Epithelial cell of esophagus (primary cell): ENCODE data around the gene PITPNM2.

Experiments used
- DNase-seq: peaks from one replicate; pipeline ENCODE4 v3.0.0; 2010; ENCODE audit warnings: low read depth
- H3K4me3 ChIP-seq: 2 replicates; pipeline ENCODE4 v1.5.1; 2011; ENCODE audit warnings: mild to moderate bottlenecking, low read length, control low read depth
- CTCF ChIP-seq: IDR thresholded peaks from 2 replicates; pipeline ENCODE4 v1.5.1; 2011; ENCODE audit warnings: low read depth, mild to moderate bottlenecking, low read length, control low read depth, inconsistent platforms; ENCODE audit not compliant: insufficient read depth; ENCODE audit errors: missing control alignments

PITPNM2 gene

GRCh38 chr12:123152833-123153232 lies 1.9 kb upstream of the PITPNM2 start:
- H3K4me3 ChIP-seq, result no peak overlapping the region
- DNase-seq, result no peak
- no peak for TF ChIP-seq CTCF

DNA sequence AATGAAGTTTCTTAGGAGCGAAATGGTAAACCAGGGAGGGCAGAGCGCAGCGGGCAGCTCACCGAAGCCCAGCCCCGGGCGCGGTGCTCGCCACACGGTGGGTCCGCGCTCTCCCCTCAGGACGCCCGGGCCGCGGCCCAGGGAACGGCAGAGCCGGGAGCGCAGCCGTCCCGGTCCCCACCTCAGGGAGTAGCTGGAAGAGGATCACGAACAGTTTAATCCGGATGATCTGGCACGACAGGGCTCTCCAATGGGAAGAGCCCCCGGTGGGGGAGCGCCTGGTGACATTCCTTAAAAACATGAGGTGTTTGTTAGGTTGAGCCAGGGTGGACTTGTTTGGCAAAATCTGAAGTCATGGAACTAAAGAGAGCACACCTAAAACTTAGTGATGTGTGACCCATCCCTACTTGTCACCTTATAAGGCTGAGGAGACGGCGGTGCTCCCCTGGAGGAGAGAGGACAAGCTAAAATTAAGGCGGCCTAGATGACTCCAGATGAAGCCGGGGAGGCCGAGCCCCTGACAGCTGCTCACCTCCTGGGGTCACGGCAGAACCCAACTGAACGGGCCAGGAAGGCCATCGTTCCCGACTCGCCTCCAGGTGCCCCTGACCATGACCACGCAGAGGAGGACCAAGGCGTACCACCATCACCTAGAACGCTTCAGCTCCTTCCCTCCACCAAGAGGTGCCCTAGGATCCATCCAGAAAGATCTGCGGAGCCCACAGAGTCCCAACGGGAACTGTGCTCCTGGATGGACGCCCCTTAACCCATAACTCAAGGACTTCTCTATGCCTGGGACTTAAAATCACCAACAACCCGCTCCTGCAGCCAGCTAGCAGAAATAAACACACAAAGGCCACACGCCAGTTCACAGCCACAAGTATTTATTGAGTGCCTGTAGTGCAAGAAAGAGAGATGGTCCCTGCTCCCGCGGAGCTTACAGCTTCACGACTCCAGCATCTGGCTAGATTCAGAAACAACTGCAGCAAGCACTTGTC lies 866 bp upstream of the PITPNM2 start:
- no peak for TF ChIP-seq CTCF
- DNase-seq, result no peak

GRCh38 chr12:123150275-123150743 lies 581 bp downstream of the PITPNM2 start:
- peak; percentile 15 for DNase-seq
- H3K4me3 ChIP-seq, result peak overlapping the region; percentile 58

More for the DNA sequence above, 866 bp upstream of the PITPNM2 start:
- peak overlapping the region; percentile 51 for H3K4me3 ChIP-seq

DNA sequence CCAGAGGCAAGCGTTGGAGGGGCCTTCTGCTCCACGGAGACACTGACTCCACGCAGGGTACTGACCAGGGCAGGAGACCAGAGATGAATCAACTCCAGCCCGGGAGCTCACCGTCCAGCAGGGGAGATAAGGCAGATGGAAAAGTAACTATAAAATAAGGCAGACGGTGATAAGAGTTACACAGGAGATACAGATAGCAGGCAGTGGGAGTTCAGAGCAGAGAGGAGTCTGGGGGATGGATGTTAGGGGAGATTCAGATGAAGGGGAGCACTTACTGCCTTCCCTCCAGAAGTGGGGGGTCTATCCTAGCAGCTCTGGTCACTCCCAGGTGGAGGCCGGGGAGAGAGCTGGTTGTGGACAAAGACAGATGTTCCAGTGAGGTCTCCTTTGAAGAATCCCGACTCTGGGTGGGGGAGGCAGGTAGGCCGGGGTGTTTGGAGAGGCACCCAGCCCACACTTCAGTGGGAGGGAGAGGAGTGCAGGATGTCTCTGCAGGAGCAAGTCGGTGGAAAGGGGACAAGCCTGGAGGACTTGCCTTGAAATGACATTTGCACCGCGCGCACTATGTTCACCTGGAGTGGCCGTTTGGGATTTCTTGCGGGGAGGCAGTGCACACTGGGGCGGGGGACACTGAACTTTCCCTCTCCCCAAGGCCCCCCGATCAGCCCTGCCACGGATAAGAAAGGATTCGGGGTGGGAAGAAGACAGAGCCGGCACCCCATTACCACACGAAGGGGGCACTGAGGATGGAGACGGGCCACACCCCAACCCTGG lies 1.2 kb downstream of the PITPNM2 start:
- peak overlapping the region; percentile 58 for H3K4me3 ChIP-seq
- no peak for DNase-seq
- no peak for TF ChIP-seq CTCF

More at GRCh38 chr12:123150275-123150743, 581 bp downstream of the PITPNM2 start:
- no peak for TF ChIP-seq CTCF

DNA sequence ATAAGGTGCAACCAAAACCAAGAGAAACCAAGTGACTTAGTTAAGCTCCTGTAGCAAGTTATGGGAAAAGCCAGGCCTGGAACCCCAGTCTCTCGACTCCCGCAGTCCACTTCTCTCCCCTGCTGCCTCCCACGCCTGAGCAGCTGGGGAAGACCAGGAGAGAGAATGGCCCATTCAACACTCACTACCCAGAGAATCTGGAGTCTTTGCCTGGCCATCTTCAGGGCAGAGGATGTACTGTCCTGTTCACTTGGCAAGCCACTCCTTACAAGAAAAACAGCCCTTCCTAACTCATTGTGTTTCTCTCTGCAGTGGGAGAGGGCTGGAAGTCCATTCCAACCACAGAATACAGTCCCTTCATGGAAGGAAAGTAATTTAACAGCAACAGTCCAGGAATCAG lies 1.8 kb downstream of the PITPNM2 start:
- H3K4me3 ChIP-seq, result no peak overlapping the region
- no peak for TF ChIP-seq CTCF
- no peak for DNase-seq

DNA sequence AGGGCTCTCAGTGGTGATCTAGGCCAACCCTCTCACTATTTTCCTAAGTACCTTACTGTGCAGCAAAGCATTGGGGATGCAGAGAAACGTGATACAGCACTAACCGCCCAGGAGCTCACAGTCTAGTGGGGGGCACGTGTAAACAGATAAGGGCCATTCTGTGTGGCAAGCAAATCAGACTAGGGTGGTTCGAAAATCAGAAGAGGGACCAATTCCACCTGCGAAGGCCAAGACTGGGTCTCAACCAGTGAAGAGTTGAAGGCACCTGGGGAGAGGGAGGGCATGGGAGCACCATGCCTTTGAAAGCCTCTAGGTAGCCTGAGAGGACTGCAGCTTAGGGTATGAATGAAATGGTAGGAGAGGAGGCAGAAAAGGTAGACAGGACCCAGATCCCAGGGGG lies 2.2 kb downstream of the PITPNM2 start:
- no peak for TF ChIP-seq CTCF
- no peak for DNase-seq
- no peak overlapping the region for H3K4me3 ChIP-seq
